ENCODE data around the gene GASK1B. TPM values are rescaled to one million over a fixed set of nuclear protein-coding genes. Genes with fewer than 3 reads are reported as not detected.

Gene GASK1B
- total and polyA plus RNA-seq, 2 donors (not counting 3 experiments of a cell fraction or from before 2014, with no cell fraction given): 160 to 235 TPM

DNA sequence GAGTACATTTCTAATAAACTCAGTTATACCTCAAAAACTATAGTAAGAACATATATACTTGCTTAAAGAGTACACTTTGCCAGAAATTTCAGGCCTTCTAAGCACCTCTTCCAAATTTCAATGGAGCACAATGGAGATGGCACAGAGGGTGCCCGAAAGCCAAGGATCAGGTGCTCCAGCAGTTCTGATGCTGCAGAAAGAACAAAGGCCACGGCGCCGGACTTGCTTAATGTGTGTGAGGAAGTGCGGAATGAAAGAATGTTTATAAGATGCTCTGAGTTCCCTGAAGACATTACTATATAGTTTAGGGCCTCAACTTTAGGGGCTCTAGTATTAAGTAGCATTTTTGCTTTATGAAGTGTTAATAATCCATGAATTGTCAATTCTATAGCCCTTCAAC, 44.3 kb downstream of the GASK1B start:
- Histone ChIP-seq H3K36me3 (ENCODE audit: control insufficient read depth in 2 of 2, extremely low read depth in 1 of 2, insufficient read depth in 2 of 2, low read length in 2 of 2) (peaks cover 19 to 20% of the 10 kb centered on the region in 2 experiments), H3K9ac (replicated peaks; ENCODE audit: extremely low read depth, insufficient read depth, low read length) (no peak overlapping the region), H3K9me1 (replicated peaks; ENCODE audit: control insufficient read depth, extremely low read depth, insufficient read depth, low read length) (no peaks in the 10 kb centered on the region), H3K27ac (ENCODE audit: insufficient read depth, low read depth, low read length) (no peak overlapping the region), H3K4me3 (replicated peaks in 1 of 3; ENCODE audit: insufficient read depth in 1 of 3, low read depth in 1 of 3, low read length in 3 of 3) (no peak overlapping the region), H3K27me3 (ENCODE audit: control insufficient read depth in 2 of 2, insufficient read depth in 2 of 2, low read length in 2 of 2) (no peaks in the 10 kb centered on the region), H3K79me2 (ENCODE audit: control insufficient read depth, insufficient read depth, low read length) (peaks cover 7% of the 10 kb centered on the region), H3K4me2 (ENCODE audit: insufficient read depth, low read length) (no peak overlapping the region), H3K4me1 (ENCODE audit: control insufficient read depth, extremely low read depth, insufficient read depth, low read length) (no peaks in the 10 kb centered on the region), H3K9me3 (replicated peaks; ENCODE audit: control insufficient read depth, insufficient read depth, low read length) (no peaks in the 10 kb centered on the region), H4K20me1 (replicated peaks; ENCODE audit: control insufficient read depth, extremely low read depth, insufficient read depth, low read length) (no peaks in the 10 kb centered on the region), H2AFZ (ENCODE audit: low read depth, low read length) (no peak overlapping the region)
- intact Hi-C loops (cut with micrococcal nuclease): no loop called here
- dilution Hi-C loops (cut with MboI; ENCODE audit: extremely low pct_ligation_motif_present, low sequenced_read_pairs): no loop called here
- BruUV-seq (replicated peaks): no TSS peak
- ChIA-PET CTCF (no interaction called here), POLR2A (no interaction called here)
- DNase-seq (ENCODE audit: low read depth, low spot score) (no peak), FAIRE-seq (no peak)
- TF ChIP-seq POLR2AphosphoS5 (IDR thresholded peaks at IDR 0.05; ENCODE audit: insufficient read depth, low read depth, low read length) (no peak), POLR2A (IDR thresholded peaks at IDR 0.05; ENCODE audit: low read depth, low read length) (no peak), FOS (IDR thresholded peaks at IDR 0.05; ENCODE audit: borderline replicate concordance, insufficient read depth, low read length) (no peak), MYC (IDR thresholded peaks at IDR 0.05; ENCODE audit: low read depth, low read length) (no peak), JUN (IDR thresholded peaks at IDR 0.05; ENCODE audit: borderline replicate concordance, insufficient read depth, insufficient read length, low read depth) (no peak), EZH2 (IDR thresholded peaks at IDR 0.05; ENCODE audit: borderline replicate concordance, low read depth, low read length, severe bottlenecking) (no peak), GATA2 (IDR thresholded peaks at IDR 0.05; ENCODE audit: insufficient read depth, insufficient read length, low read depth, low read length) (no peak)
- TF ChIP-seq, protein P1, sequence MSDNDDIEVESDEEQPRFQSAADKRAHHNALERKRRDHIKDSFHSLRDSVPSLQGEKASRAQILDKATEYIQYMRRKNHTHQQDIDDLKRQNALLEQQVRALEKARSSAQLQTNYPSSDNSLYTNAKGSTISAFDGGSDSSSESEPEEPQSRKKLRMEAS (IDR thresholded peaks at IDR 0.05; ENCODE audit: insufficient read depth, insufficient read length): no peak
- TF ChIP-seq, protein P2, sequence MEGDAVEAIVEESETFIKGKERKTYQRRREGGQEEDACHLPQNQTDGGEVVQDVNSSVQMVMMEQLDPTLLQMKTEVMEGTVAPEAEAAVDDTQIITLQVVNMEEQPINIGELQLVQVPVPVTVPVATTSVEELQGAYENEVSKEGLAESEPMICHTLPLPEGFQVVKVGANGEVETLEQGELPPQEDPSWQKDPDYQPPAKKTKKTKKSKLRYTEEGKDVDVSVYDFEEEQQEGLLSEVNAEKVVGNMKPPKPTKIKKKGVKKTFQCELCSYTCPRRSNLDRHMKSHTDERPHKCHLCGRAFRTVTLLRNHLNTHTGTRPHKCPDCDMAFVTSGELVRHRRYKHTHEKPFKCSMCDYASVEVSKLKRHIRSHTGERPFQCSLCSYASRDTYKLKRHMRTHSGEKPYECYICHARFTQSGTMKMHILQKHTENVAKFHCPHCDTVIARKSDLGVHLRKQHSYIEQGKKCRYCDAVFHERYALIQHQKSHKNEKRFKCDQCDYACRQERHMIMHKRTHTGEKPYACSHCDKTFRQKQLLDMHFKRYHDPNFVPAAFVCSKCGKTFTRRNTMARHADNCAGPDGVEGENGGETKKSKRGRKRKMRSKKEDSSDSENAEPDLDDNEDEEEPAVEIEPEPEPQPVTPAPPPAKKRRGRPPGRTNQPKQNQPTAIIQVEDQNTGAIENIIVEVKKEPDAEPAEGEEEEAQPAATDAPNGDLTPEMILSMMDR (IDR thresholded peaks at IDR 0.05; ENCODE audit: extremely low read depth in 1 of 2, insufficient read depth in 1 of 2, low read depth in 1 of 2, low read length in 2 of 2): no peak
